Neural progenitor cell (in vitro differentiated cells): ENCODE data around the gene NTPCR. TPM values are rescaled to one million over a fixed set of nuclear protein-coding genes. Genes with fewer than 3 reads are reported as not detected.
A peak's percentile ranks its signal among the peaks of the same experiment; 100 is the strongest.

ENCODE experiments used
- DNase-seq: peaks from one replicate; pipeline ENCODE4 v3.0.0-alpha.2; 2016; ENCODE audit warnings: low spot score
- H2AFZ ChIP-seq: fragments of 200-600 bp; sonication (generic); replicated peaks from 2 replicates; pipeline ENCODE4 v1.6.1; 2016; ENCODE audit warnings: antibody characterized with exemption
- H3F3A ChIP-seq: fragments of 200-600 bp; sonication (generic); 2 replicates; pipeline ENCODE4 v1.6.1; 2016; ENCODE audit warnings: antibody characterized with exemption, low read depth
- H3K27ac ChIP-seq: fragments of 200-600 bp; sonication (generic); 2 replicates; pipeline ENCODE4 v1.5.1; 2016; ENCODE audit warnings: mild to moderate bottlenecking
- H3K27me3 ChIP-seq: fragments of 200-600 bp; sonication (generic); 2 replicates; pipeline ENCODE4 v1.6.1; 2016; ENCODE audit warnings: mild to moderate bottlenecking, moderate library complexity
- H3K36me3 ChIP-seq: fragments of 200-600 bp; sonication (generic); 2 replicates; pipeline ENCODE4 v1.5.1; 2016
- H3K4me1 ChIP-seq: fragments of 200-600 bp; sonication (generic); 2 replicates; pipeline ENCODE4 v1.6.1; 2016; ENCODE audit warnings: mixed run types
- H3K4me2 ChIP-seq: fragments of 200-600 bp; sonication (generic); 2 replicates; pipeline ENCODE4 v1.6.1; 2016
- H3K4me3 ChIP-seq: fragments of 200-600 bp; sonication (generic); 2 replicates; pipeline ENCODE4 v1.5.1; 2016
- H3K79me2 ChIP-seq: fragments of 200-600 bp; sonication (generic); 2 replicates; pipeline ENCODE4 v1.6.1; 2016; ENCODE audit warnings: low read depth
- H3K9ac ChIP-seq: fragments of 200-600 bp; sonication (generic); 2 replicates; pipeline ENCODE4 v1.6.1; 2016
- H3K9me3 ChIP-seq: fragments of 200-600 bp; sonication (generic); 2 replicates; pipeline ENCODE4 v1.5.1; 2016; ENCODE audit warnings: low read depth
- H4K20me1 ChIP-seq: fragments of 200-600 bp; sonication (generic); 2 replicates; pipeline ENCODE4 v1.6.1; 2016; ENCODE audit warnings: low read depth
- H3K27ac Mint-ChIP-seq: 3 replicates; pipeline ENCODE4 v1.8.0; 2021; ENCODE audit warnings: mixed read lengths
- H3K27me3 Mint-ChIP-seq: 2 replicates; pipeline ENCODE4 v1.8.0; 2022; ENCODE audit warnings: low read depth, mild to moderate bottlenecking, inconsistent platforms, moderate library complexity, mixed read lengths; ENCODE audit not compliant: insufficient read depth
- H3K36me3 Mint-ChIP-seq: 3 replicates; pipeline ENCODE4 v1.8.0; 2021; ENCODE audit warnings: mixed read lengths
- H3K4me1 Mint-ChIP-seq: 3 replicates; pipeline ENCODE4 v1.8.0; 2021; ENCODE audit warnings: mixed read lengths
- H3K4me3 Mint-ChIP-seq: 3 replicates; pipeline ENCODE4 v1.8.0; 2021; ENCODE audit warnings: mild to moderate bottlenecking, moderate library complexity, mixed read lengths
- H3K9me3 Mint-ChIP-seq: 3 replicates; pipeline ENCODE4 v1.8.0; 2020; ENCODE audit warnings: mixed read lengths
- CTCF ChIP-seq: fragments of 200-600 bp; sonication (generic); IDR thresholded peaks from 2 replicates; pipeline ENCODE4 v1.5.1; 2017; ENCODE audit warnings: antibody characterized with exemption, mild to moderate bottlenecking
- EZH2 ChIP-seq: fragments of 200-600 bp; sonication (generic); IDR thresholded peaks from 2 replicates; pipeline ENCODE4 v1.6.1; 2017; ENCODE audit warnings: antibody characterized with exemption, mild to moderate bottlenecking, moderate library complexity
- EZH2phosphoT487 ChIP-seq: fragments of 200-600 bp; sonication (generic); IDR thresholded peaks from 2 replicates; pipeline ENCODE4 v1.6.1; 2017; ENCODE audit warnings: antibody characterized with exemption
- total RNA-seq: library from RNA; depleted of rRNA; stranded (reverse); fragments of >200 nt; gene quantifications from 2 replicates; pipeline ENCODE4 v1.2.3, GENCODE V29; 2015; ENCODE audit warnings: low replicate concordance

Gene NTPCR
- total RNA-seq, 1 donor from 2014 or later: 65.7 TPM

GRCh38 chr1:233005703-233006102 lies 55.3 kb downstream of the NTPCR start:
- Histone ChIP-seq H3K27me3 (no peaks in the 10 kb centered on the region), H3K4me1 (peaks cover 11% of the 10 kb centered on the region), H3K4me2 (no peak overlapping the region), H2AFZ (no peak overlapping the region), H4K20me1 (no peaks in the 10 kb centered on the region), H3K4me3 (no peak overlapping the region), H3K36me3 (no peaks in the 10 kb centered on the region), H3K9me3 (no peaks in the 10 kb centered on the region), H3K79me2 (no peaks in the 10 kb centered on the region), H3F3A (no peaks in the 10 kb centered on the region), H3K9ac (no peak overlapping the region), H3K27ac (no peak overlapping the region)
- no peak for DNase-seq
- no peaks in the 10 kb centered on the region for H3K27me3 Mint-ChIP-seq
- H3K4me1 Mint-ChIP-seq: peaks cover 19% of the 10 kb centered on the region
- no peak overlapping the region for H3K4me3 Mint-ChIP-seq
- peak overlapping the region; percentile 38 for H3K27ac Mint-ChIP-seq
- no peak for TF ChIP-seq EZH2phosphoT487
- peaks cover 6% of the 10 kb centered on the region for H3K9me3 Mint-ChIP-seq
- peaks cover under 1% of the 10 kb centered on the region for H3K36me3 Mint-ChIP-seq

- peaks cover 19% of the 10 kb centered on the region for H3K4me1 Mint-ChIP-seq
- peaks cover 11% of the 10 kb centered on the region for H3K4me1 ChIP-seq
- H3F3A ChIP-seq: no peaks in the 10 kb centered on the region
- peaks cover 1% of the 10 kb centered on the region for H3K36me3 Mint-ChIP-seq
- H3K4me3 ChIP-seq: no peak overlapping the region
- peak overlapping the region; percentile 38 for H3K27ac Mint-ChIP-seq
- TF ChIP-seq EZH2: no peak
- no peak for TF ChIP-seq EZH2phosphoT487
- no peak for TF ChIP-seq CTCF
- no peak overlapping the region for H3K9ac ChIP-seq
- H3K27me3 Mint-ChIP-seq: no peaks in the 10 kb centered on the region
- H3K27me3 ChIP-seq: no peaks in the 10 kb centered on the region
- no peak for DNase-seq
- H3K9me3 ChIP-seq: no peaks in the 10 kb centered on the region
- no peak overlapping the region for H3K4me3 Mint-ChIP-seq
- H4K20me1 ChIP-seq: no peaks in the 10 kb centered on the region
- H3K27ac ChIP-seq: no peak overlapping the region
- no peaks in the 10 kb centered on the region for H3K36me3 ChIP-seq
- no peaks in the 10 kb centered on the region for H3K79me2 ChIP-seq
- H3K9me3 Mint-ChIP-seq: peaks cover 6% of the 10 kb centered on the region
- H3K4me2 ChIP-seq: no peak overlapping the region
- H2AFZ ChIP-seq: no peak overlapping the region
Measured at GRCh38 chr1:233006108-233006507, 55.7 kb downstream of the NTPCR start.

- Mint-ChIP-seq H3K4me1 (peaks cover 19% of the 10 kb centered on the region), H3K36me3 (peaks cover 1% of the 10 kb centered on the region), H3K27ac (no peak overlapping the region), H3K9me3 (peaks cover 6% of the 10 kb centered on the region), H3K4me3 (no peak overlapping the region), H3K27me3 (no peaks in the 10 kb centered on the region)
- no peak overlapping the region for H2AFZ ChIP-seq
- no peak overlapping the region for H3K27ac ChIP-seq
- H3K79me2 ChIP-seq: no peaks in the 10 kb centered on the region
- H3K9ac ChIP-seq: no peak overlapping the region
- H3K9me3 ChIP-seq: no peaks in the 10 kb centered on the region
- no peaks in the 10 kb centered on the region for H3F3A ChIP-seq
- no peaks in the 10 kb centered on the region for H3K36me3 ChIP-seq
- H3K4me3 ChIP-seq: no peak overlapping the region
- H3K27me3 ChIP-seq: no peaks in the 10 kb centered on the region
- DNase-seq: no peak
- no peak for TF ChIP-seq CTCF
- TF ChIP-seq EZH2phosphoT487: no peak
- TF ChIP-seq EZH2: no peak
- no peak overlapping the region for H3K4me2 ChIP-seq
- H4K20me1 ChIP-seq: no peaks in the 10 kb centered on the region
- peaks cover 11% of the 10 kb centered on the region for H3K4me1 ChIP-seq
Measured at GRCh38 chr1:233006541-233006973, 56.1 kb downstream of the NTPCR start.

- no peak overlapping the region for H3K4me2 ChIP-seq
- no peak for TF ChIP-seq CTCF
- TF ChIP-seq EZH2: no peak
- TF ChIP-seq EZH2phosphoT487: no peak
Measured at GRCh38 chr1:233010146-233010545, 59.7 kb downstream of the NTPCR start.

More at GRCh38 chr1:233010146-233010545, 59.7 kb downstream of the NTPCR start:
- Mint-ChIP-seq H3K27me3 (no peaks in the 10 kb centered on the region), H3K9me3 (no peaks in the 10 kb centered on the region), H3K27ac (no peak overlapping the region), H3K36me3 (peaks cover 9% of the 10 kb centered on the region), H3K4me3 (no peak overlapping the region), H3K4me1 (peaks cover 15% of the 10 kb centered on the region)
- Histone ChIP-seq H4K20me1 (no peaks in the 10 kb centered on the region), H3K79me2 (no peaks in the 10 kb centered on the region), H3F3A (no peaks in the 10 kb centered on the region), H3K9me3 (no peaks in the 10 kb centered on the region), H3K36me3 (no peaks in the 10 kb centered on the region), H2AFZ (no peak overlapping the region), H3K4me3 (no peak overlapping the region), H3K27ac (no peak overlapping the region), H3K4me1 (peaks cover 6% of the 10 kb centered on the region), H3K27me3 (no peaks in the 10 kb centered on the region), H3K9ac (no peak overlapping the region)
- no peak for DNase-seq
